Measurements from ENCODE around the gene BCAS3.

BCAS3 gene

DNA sequence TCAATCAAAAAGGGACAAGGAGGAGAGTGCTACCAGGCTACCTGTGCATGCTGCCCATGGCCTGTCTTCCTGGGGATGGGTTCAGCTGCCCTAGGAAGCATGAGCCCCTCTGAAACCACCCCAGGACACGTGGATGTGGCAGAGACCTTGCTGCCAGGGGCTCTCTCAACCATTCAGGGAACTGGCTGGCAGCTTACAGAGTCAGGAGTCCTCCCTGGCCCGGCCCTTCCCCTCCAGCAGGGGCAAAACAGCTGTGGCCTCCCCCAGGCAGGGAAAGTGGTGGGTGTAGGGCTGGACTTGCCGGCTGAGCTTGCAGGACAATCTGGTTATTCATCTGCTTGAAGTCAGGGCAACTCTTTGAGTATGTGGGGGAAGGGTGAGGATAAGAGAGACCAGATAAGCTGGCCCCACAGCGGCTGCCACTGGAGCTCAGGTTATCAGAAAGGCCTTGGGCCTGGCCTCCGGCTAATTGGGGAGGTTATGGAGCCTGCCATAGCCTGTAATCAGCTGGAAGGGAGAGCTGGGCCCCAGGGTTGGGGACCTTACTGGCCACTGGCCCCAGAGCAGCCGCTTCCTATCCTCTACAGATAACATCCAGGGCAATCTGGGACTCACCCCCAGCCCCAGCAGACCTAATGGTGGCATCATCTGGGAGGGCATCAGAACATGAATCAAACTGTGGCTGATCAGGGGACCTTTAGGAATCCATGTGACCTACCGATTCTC is 716.4 kb downstream of the BCAS3 start:
- ChIA-PET CTCF (interaction anchor here (0.7 to 1.4 kb wide), 5 partner anchors 15 to 673 kb away, joined by 3 to 5 read pairs (median 3); no protein-coding TSS in a partner anchor), POLR2A (no interaction called here)
- no peak for DNase-seq (ENCODE audit: extremely low spot score)
- no peak for TF ChIP-seq CTCF (IDR thresholded peaks at IDR 0.05; ENCODE audit: control extremely low read depth, extremely low read depth, low read depth, missing control alignments)

GRCh38 chr17:61394630-61395408 is 717.2 kb downstream of the BCAS3 start:
- no peak for DNase-seq (ENCODE audit: extremely low spot score)
- POLR2A ChIA-PET: no interaction called here
- CTCF ChIA-PET: interaction anchor here (0.7 to 1.4 kb wide), 4 partner anchors 14 to 674 kb away, joined by 3 to 5 read pairs (median 4); no protein-coding TSS in a partner anchor
- no peak for TF ChIP-seq CTCF (IDR thresholded peaks at IDR 0.05; ENCODE audit: control extremely low read depth, extremely low read depth, low read depth, missing control alignments)

DNA sequence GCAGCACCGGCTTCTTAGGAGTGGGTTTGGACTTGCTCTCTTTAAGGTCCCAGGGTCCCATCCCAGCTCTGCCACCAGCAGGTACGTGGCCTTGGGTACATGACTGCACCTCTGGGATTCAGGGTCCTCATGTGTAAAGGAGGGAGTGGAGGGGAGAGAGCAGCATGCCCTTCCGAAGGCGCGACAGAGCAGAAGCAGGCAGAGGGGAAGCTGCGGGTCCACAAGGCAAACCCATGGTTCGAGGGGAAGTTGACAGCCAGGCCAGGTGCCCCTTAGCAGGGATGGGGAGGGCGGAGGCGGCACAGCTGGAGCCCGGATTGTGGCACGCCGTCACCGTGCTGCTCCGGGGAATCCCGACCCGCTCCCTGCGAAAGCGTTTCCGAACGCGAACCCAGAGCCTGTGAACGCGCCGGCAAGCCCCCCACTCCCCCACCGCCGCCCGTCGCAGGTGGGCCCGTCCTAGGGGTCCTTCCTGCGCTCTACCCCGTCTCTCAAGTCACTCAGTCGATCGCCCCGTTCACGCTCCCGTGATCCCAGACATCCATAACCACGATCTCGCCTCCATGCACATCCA is 717.8 kb downstream of the BCAS3 start:
- no peak for TF ChIP-seq CTCF (IDR thresholded peaks at IDR 0.05; ENCODE audit: control extremely low read depth, extremely low read depth, low read depth, missing control alignments)
- no peak for DNase-seq (ENCODE audit: extremely low spot score)
- POLR2A ChIA-PET: no interaction called here
- CTCF ChIA-PET: no interaction called here

- no peak for TF ChIP-seq CTCF (IDR thresholded peaks at IDR 0.05; ENCODE audit: control extremely low read depth, extremely low read depth, low read depth, missing control alignments)
- CTCF ChIA-PET: no interaction called here
- DNase-seq (ENCODE audit: extremely low spot score): no peak
- POLR2A ChIA-PET: no interaction called here
Observed at GRCh38 chr17:61395983-61396585, 718.4 kb downstream of the BCAS3 start.

DNA sequence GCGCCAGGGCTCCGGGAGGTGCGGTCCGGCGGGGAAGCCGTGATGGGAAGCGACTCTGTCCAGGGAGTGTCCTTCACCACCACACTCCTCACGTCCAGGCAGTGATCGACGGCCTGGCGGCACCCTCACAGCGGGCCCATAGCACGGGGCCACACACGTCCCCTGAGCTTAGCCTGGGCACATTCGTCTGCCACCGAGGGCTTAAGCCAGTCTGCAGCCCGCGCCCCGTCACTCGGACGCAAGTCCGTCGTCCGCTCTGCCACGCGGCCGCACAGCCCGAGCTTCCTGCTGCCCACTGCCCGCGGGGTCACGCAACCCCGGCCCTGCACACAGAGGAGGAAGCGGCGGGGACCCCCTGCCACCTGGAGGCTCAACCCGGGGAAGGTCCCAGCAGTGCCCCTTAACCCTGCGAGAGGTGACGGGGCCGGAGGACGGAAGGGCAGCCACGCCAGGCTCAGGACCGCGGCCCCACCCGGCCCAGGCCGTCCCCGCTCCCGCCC is 719.0 kb downstream of the BCAS3 start:
- ChIA-PET POLR2A (no interaction called here), CTCF (interaction anchor here (1.2 kb wide), 1 partner anchor 16 kb away, joined by 3 read pairs; no protein-coding TSS in a partner anchor)
- DNase-seq (ENCODE audit: extremely low spot score): no peak
- no peak for TF ChIP-seq CTCF (IDR thresholded peaks at IDR 0.05; ENCODE audit: control extremely low read depth, extremely low read depth, low read depth, missing control alignments)
